Measurements from ENCODE around the gene USP34.
"Not testable (repeated sequence)": the region's sequence is repeated elsewhere in the genome, so short reads cannot be mapped to it uniquely, and the experiment has no call there.

The USP34 gene

GRCh38 chr2:61249521-61250071 lies 221.3 kb downstream of the USP34 start:
- DNase-seq (ENCODE audit: low spot score) = no peak

- no peak for DNase-seq (ENCODE audit: low spot score)
Observed at GRCh38 chr2:61247204-61247812, 223.6 kb downstream of the USP34 start.

DNA sequence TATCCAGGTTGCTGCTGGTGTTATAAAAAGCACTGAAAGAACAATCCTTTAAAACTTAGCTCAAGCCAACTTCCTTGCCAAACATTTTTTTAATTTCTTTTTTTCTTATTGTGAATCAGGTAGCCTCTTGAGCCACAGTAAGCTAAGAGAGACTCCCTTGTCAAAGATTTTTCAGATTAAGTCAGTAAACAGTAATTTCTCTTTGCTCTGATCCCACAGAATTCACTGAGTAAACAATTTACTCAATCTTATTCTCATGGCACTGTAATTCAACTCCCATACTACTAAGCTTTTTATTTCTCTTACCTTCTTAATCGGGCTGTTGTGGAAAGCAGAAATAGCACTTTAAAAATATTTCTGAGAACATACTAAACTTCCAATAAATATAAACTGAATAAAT lies 226.2 kb downstream of the USP34 start:
- DNase-seq (ENCODE audit: low spot score) = peak; percentile 4

DNA sequence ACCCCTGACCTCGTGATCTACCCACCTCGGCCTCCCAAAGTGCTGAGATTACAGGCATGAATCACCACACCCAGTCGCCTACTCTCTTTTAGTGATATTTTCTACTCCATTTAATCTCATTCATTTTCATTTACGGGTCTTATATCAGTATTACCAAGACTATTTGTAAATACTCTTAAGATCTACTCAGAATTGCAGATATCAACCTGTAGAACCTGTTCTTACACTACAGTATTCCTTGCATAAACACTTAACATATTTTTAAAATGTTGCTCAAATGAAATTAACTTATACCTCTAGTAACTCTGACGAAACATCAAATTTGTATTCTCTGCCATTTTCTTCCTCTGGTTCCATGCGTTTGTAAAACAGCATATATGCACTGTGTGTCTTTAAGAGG lies 229.6 kb downstream of the USP34 start:
- no peak for DNase-seq (ENCODE audit: low spot score)

GRCh38 chr2:61238219-61239012 lies 232.5 kb downstream of the USP34 start:
- no peak for DNase-seq (ENCODE audit: low spot score)

DNA sequence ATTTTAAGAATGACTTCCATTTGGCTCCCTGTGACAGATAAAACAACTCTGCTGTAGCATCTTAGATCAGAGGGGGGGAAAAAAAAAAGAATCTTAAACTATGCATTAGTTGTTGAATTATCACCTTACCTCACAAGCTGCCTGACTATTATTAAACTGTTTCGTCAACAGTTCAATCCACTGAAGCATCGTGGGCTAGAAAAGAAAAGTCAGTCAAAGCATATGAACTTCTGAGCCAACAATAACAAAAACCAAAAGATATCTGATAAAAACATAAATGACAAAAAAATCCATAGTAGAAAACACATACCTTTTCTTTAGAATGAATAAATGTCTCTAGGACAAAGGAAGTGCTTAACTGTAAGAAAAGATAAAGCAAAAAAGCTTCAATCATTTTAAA lies 235.2 kb downstream of the USP34 start:
- no peak for DNase-seq (ENCODE audit: low spot score)

DNA sequence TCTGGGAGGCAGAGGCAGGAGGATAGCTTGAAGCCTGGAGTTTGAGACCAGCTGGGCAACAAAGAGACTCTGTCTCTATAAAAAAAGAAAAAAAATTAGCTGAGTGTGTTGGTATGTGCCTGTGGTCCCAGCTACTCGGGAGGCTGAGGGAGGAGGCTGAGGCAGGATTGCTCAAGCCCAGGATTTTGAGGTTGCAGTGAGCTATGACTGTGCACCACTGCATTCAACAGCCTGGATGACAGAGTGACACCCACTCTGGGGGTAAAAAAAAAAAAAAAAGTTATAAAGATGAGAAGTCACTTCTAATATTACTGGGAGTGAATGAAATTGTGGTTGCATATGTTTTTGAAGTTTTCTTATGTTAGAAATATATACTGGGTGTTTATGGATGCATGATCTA lies 237.3 kb downstream of the USP34 start:
- DNase-seq (ENCODE audit: low spot score) = no peak

DNA sequence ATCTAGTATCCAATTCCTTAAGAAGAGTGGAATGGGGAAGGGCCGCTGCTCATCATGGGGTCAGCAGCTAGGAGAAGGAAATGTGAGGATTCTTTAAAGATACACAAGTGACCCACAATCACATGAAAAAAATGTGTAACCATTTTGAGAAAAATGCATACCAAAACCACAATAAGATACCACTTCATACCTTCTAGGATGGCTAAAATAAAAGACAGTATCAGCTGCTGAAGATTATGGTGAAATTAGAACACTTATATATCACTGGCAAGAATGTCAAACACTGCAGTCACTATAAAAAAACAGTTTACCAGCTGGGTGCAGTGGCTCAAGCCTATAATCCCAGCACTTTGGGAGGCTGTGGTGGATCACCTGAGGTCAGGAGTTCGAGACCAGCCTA lies 241.0 kb downstream of the USP34 start:
- no peak for DNase-seq (ENCODE audit: low spot score)

- DNase-seq (ENCODE audit: low spot score) = no peak
Observed at GRCh38 chr2:61222567-61222966, 248.3 kb downstream of the USP34 start.

DNA sequence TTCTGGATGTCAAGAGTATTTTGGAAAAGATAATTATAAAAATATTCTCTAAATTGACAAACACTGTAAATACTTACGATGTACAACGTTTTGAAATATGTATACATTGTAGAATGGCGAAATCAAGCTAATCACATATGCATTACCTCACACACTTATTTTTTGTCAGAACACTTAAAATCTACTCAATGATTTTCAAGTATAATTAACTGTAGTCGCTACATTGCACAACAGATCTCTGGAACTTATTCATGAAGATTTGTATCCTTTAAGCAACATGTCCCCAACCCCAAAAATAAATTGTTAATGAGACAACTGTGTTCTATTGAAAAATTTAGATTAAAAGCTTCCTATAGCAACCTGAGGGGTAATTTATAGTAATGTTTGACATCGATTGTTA lies 249.1 kb downstream of the USP34 start:
- DNase-seq (ENCODE audit: low spot score) = no peak

DNA sequence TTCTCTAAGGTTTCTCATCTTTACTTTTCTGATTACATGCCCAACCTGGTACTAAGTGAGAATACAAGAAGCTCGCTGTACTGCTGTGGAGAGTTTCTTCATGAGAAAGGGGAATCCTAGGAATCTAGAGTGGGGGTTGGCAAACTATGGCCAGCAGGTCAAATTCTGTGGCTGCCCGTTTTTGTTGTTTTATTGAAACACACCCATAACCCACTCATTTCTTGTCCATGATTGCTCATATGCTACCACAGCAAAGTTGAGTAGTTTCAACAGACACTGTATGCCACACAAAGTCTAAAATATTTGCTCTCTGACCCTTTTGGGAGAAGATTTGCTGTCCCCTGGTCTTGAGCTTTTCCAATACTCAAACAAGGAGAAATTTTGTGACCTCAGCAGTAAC lies 250.1 kb downstream of the USP34 start:
- no peak for DNase-seq (ENCODE audit: low spot score)

DNA sequence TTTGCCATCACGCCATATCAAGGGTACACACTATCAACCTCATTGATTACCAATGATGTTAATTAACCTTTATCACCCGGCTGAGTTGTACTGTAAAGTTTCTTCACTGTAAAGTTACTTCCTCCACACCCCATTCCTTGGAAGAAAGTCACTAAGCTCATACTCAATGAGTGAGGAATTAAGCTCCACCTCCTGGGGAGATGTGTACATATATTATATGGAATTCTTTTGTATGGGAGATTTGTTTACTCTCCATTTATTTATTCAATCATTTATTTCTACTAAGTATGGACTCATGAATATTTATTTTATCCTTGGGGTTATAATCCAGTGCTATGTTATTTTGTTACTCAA lies 252.1 kb downstream of the USP34 start:
- no peak for DNase-seq (ENCODE audit: low spot score)

DNA sequence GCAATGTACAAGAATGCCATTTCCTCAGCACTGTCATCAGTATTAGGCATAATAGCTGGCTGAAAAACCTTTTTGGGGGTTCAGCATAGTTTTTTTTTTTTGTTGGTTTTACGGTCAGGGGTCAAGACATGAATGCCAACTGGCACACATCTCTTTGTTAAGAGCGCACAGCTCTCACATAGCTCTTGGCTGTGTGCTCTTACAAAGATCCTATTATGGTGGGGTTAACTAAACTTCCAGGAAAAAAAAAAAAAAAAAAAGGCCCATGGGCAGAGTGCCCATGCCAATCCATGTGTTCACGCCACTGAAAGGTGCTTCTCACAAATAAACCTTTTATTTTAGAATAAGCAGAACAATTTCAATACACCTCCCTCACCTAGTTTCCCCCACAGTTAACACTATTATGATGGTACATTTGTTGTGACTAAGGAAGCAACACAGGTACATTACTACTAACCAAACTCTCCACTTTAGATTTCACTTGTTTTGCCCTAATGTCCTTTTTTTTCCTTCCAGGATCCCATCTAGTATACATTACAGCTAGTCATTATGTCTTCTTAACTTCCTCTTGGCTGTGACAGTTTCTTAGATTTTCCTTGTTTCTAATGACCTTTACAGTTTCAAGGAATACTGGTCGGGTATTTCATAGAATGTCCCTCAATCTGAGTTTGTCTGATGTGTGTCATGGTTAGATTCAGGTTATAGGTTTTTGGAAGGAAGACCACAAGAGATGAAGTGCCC lies 252.6 kb downstream of the USP34 start:
- no peak for DNase-seq (ENCODE audit: low spot score)

DNA sequence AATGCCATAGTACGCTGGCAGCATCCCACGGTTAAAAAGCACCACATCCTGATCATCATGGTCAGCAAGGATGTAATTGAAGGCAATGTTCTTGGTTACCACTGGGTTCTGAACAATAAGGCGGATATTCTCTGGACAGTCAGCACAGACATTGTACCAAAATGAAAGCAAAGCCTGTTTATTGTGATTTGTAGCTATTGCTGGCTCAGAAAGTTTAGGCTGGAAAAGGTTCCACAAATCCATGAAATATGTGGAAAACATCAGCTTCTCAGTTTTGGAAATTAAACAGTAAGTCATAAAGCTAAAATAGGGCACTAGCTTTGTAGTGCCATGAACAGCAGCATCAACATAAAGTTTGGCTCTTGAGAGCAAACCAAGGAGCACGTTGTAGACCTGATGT lies 256.7 kb downstream of the USP34 start:
- DNase-seq (ENCODE audit: low spot score) = no peak

- DNase-seq (ENCODE audit: low spot score) = no peak
Observed at GRCh38 chr2:61210332-61210981, 260.4 kb downstream of the USP34 start.

GRCh38 chr2:61205132-61205531 lies 265.8 kb downstream of the USP34 start:
- no peak for DNase-seq (ENCODE audit: low spot score)

GRCh38 chr2:61196671-61197070 lies 274.2 kb downstream of the USP34 start:
- DNase-seq (ENCODE audit: low spot score) = no peak

DNA sequence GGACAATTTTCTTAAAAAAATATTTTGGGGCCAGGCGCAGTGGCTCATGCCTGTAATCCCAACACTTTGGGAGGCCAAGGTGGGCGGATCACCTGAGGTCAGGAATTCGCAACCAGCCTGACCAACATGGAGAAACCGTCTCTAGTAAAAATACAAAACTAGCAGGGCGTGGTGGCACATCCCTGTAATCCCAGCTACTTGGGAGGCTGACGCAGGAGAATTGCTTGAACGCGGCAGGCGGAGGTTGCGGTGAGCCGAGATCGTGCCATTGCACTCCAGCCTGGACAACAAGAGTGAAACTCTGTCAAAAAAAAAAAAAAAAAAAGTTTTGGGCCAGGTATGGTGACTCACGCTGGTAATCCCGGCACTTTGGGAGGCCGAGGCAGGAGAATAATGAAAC lies 276.2 kb downstream of the USP34 start:
- not testable (repeated sequence) for DNase-seq (ENCODE audit: low spot score)

DNA sequence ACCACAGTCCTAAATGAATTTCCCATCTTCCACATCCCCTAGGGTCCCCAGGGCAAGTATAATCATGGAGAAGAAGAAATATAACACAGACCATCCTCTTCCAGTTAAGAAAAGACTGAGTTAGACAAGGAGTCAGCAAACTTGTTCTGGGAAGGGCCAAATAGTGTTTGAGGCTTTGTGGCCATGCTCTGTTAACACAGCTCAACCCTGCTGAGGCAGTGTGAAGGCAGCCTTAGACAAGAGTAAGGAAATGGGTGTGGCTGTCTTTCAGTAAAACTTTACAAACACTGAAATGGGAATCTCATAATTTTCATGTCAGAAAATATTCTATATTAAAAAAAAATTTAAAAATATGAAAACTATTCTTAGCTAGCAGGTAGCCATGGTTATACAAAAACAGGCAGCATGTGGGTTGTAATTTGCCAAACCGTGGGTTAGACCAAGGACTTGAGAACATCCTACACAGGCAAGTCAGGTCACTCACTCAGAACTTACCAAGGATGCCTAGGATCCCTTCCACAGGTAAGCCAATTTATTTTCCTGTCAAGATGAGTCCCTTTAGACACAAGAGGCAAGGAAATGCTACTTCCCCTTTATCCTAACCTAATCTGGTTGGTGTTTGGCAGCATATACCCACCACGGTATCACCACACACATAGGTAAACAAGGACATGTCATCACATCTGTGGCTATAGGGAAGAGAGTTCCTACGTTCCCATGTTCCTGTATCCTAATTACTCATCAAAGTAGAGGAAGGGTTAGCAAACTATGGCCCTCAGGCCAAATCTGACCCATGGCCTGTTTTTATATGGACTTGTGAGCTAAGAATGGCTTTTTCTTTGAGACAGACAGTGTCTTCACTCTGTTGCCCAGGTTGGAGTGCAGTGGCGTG lies 277.0 kb downstream of the USP34 start:
- no peak for DNase-seq (ENCODE audit: low spot score)

DNA sequence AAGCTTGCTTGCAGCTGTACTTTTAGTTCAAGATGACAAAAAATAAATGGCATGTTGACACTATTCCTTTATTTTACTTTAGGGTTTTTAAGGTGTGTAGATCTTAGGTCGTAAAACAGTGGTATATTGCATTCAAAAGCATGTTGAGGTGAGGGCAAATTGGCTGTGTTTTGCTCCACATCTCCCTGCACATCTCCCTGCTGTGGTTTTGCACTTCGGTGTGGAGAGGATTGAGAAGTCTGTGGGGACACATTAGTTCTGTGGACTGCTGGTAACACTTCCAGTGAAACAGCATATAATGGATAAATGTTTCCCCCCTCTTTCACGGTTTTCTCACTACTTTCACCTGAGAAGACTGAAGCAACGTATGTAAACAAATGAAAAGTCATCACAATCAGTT lies 283.8 kb downstream of the USP34 start:
- DNase-seq (ENCODE audit: low spot score) = no peak

DNA sequence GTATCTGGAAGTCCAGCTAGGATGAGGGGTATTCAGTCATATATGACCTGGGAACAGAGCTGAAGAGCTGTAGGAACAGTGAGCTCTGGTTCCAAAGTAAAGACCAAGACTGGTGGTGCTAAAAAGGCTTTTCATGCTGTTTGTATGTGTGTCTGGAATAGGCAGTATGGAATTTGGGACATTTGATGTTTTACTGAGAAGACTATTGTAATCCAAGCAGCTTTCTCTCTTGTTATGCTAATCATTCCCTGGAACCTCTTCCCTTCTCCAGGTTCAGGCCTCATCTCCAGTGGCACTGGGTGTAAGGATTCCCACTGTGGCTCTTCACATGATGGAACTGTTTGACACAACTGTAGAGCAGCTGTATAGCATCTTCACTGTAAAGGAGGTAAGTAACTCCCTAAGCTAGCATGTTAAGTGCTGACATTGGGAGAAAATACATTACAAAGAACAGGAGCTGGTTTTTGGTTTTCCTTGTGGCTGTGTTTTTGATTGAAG lies 285.6 kb downstream of the USP34 start:
- no peak for DNase-seq (ENCODE audit: low spot score)
